NCI-H1417 (cell line): Measurements from ENCODE around the gene PDE4D.

Experiments used
- DNase-seq, 3 experiments: peaks; one replicate each; lab custom pipeline; 2025; lab: John Stamatoyannopoulos, UW

Gene PDE4D

GRCh38 chr5:59178071-59178470 lies 715.5 kb downstream of the PDE4D start:
- no peak for DNase-seq

GRCh38 chr5:59177644-59178043 lies 715.9 kb downstream of the PDE4D start:
- no peak for DNase-seq

DNA sequence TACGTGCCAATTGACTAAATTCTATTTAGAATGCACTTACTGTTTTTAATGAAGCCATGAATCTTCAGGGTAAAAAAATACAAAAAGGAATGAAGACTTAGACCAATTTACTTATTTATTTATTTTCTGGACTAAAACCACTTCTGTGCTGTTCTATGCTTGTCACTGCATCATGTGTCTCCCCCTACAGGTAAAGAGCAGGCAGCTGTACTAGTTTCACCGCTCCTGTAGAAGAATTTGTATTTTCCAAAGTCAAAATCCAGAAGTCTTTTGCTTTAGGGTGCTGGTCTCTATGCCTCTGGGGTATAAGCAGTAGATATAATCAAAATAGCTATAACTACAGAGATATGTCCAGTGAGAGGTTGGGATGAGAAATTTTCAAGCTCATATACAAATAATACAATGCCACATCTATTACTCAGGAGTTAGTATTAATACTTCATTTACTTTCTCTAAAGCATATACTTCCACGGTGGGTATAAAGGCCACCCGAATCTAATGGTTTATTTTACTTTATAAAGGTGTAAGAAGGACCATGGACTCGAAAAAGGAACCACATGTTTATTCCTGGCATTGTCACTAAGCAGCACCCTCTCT lies 719.2 kb downstream of the PDE4D start:
- peak; percentile 14 to 64 (median 59) for DNase-seq

- DNase-seq = no peak
Measured at GRCh38 chr5:59173578-59173977, 719.9 kb downstream of the PDE4D start.

GRCh38 chr5:59171131-59171530 lies 722.4 kb downstream of the PDE4D start:
- no peak for DNase-seq

GRCh38 chr5:59169768-59170150 lies 723.8 kb downstream of the PDE4D start:
- no peak for DNase-seq

GRCh38 chr5:59169081-59169767 lies 724.3 kb downstream of the PDE4D start:
- no peak for DNase-seq

DNA sequence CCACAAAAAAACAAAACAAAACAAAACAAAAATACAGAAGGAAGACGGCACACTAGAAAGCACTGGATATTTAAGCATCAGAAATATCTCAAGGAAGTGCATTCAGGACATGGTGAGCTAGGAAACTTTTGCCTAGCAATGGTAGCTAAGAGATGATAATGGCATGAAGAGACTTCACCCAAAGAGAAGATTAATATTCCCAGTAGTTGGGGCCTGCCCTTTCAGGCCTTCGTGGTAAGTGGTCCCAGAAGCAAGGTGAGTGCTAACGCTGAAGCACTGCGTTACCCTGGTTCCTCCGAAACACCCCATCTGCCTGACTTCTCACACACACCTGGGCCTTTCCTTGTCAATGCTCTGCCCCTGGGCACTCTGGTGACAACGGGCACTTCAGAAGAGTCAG lies 725.5 kb downstream of the PDE4D start:
- no peak for DNase-seq

GRCh38 chr5:59164041-59164830 lies 729.3 kb downstream of the PDE4D start:
- no peak for DNase-seq

- no peak for DNase-seq
Measured at GRCh38 chr5:59161221-59162105, 732.1 kb downstream of the PDE4D start.

GRCh38 chr5:59158637-59159391 lies 734.7 kb downstream of the PDE4D start:
- DNase-seq = no peak

DNA sequence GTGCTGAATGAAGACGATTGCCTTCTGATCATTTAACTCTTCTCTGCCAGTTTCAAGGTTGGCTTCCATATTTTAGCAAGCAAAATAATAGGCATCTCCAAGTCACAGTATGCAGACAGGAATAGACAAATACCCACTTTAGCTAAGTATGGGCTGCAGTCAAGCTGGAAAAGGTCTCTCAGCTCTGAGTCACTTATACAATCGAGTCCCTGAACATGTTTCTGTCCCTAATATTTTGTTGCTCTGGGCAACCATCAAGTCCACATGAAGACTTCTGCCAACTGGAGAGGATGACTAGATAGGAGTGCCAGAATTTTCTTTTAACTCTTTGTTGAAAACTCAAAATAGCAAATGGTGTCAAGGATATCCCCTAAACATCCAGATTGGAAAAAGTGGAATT lies 735.4 kb downstream of the PDE4D start:
- peak in 1 of 3 experiments; percentile 26 for DNase-seq

- DNase-seq = peak in 1 of 3 experiments; percentile 11
Measured at GRCh38 chr5:59157068-59157467, 736.5 kb downstream of the PDE4D start.

- DNase-seq = peak in 1 of 3 experiments; percentile 5
Measured at GRCh38 chr5:59152701-59153245, 740.8 kb downstream of the PDE4D start.

GRCh38 chr5:59151162-59151889 lies 742.2 kb downstream of the PDE4D start:
- no peak for DNase-seq

DNA sequence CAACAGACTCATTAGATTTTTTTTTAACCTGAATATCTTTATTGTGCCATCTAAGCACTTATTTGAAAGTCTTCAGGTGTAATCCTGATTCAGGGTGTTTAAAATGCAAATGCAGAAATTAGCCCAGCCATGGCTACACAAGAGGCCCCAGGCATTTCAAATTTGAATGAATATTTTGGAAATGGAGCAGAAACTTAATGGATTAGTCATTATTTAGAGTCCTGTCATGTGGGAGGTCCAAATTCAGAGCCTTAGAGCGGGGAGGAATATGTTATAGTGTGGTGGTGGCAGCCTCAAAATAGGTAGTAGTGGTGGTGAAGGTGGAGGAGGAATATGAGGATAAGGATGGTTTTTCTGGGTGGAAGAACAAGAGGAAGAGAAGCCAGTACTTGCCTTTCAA lies 743.7 kb downstream of the PDE4D start:
- no peak for DNase-seq

- DNase-seq = peak in 1 of 3 experiments; percentile 91
Measured at GRCh38 chr5:59149271-59149670, 744.3 kb downstream of the PDE4D start.

DNA sequence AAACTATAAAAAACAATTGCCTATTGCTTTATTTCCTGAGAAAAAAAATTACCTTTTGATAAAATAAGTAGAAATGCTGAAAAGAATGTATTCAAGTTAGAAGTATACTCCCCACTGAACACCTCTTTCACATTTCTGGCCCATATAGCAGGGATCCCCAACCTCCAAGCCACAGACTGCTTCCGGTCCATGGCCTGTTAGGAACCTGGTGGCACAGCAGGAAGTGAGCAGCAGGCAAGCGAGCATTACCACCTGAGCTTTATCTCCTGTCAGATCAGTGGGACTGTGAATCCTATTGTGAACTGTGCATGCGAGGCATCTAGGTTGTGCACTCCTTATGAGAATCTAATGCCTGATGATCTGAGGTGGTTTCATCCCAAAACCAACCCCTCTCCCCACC lies 746.8 kb downstream of the PDE4D start:
- DNase-seq = no peak

DNA sequence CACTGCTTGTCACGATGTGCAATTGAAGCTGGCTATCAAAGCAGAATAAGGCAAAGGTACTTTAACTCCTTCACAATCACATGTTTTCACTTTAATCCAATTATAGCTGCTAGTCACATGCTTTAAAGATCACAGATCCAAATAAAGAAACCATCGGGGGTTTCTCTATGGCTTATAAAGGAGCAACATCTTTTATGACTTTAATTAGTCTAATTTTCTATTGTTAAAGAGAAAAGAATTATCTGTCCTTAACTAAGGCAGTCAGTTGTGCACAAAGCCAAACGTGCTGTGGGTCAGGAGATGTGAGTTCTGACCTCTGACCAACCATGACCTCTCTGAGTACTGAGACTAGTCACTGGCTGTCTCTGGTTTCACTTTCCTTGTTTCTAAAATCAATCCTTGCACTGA lies 749.6 kb downstream of the PDE4D start:
- DNase-seq = no peak

DNA sequence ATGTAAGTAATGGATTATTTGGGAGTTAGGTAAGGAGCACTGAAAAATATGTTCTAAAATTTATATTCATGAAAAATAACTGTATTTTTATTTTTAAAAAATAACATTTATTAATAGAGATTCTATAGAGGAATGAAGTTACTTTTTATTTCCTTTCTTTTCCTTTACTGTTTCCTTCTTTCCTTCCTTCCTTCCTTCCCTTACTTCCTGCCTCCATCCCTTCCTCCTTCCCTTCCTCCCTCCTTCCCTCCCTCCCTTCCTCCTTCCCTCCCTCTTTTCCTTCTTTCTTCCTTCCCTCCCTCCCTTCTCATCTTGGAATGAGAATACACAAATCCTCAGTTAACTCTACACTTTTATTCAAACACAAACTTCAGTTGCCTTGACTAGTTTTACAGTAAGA lies 750.6 kb downstream of the PDE4D start:
- no peak for DNase-seq
